Progenitor cell of endocrine pancreas (in vitro differentiated cells): Measurements from ENCODE around the gene CGB2. TPM values are rescaled to one million over a fixed set of nuclear protein-coding genes. Genes with fewer than 3 reads are reported as not detected.
"Not testable (repeated sequence)": the region's sequence is repeated elsewhere in the genome, so short reads cannot be mapped to it uniquely, and the experiment has no call there.

Source experiments
- DNase-seq: peaks from one replicate; pipeline ENCODE4 v3.0.0; 2021; ENCODE audit warnings: low spot score; ENCODE audit not compliant: unreplicated experiment
- H3K27ac Mint-ChIP-seq: 2 replicates; pipeline ENCODE4 v1.8.0; 2021; ENCODE audit warnings: mild to moderate bottlenecking, moderate library complexity, mixed read lengths
- H3K27me3 Mint-ChIP-seq: 2 replicates; pipeline ENCODE4 v1.8.0; 2021; ENCODE audit warnings: mixed read lengths
- H3K36me3 Mint-ChIP-seq: 2 replicates; pipeline ENCODE4 v1.8.0; 2022; ENCODE audit warnings: mixed read lengths; ENCODE audit not compliant: insufficient read depth
- H3K4me1 Mint-ChIP-seq: 2 replicates; pipeline ENCODE4 v1.8.0; 2021; ENCODE audit warnings: low read depth, mixed read lengths
- H3K4me3 Mint-ChIP-seq: 2 replicates; pipeline ENCODE4 v1.8.0; 2021; ENCODE audit warnings: low read depth, mild to moderate bottlenecking, moderate library complexity, mixed read lengths
- H3K9me3 Mint-ChIP-seq: 2 replicates; pipeline ENCODE4 v1.8.0; 2021; ENCODE audit warnings: low read depth, mixed read lengths
- total RNA-seq: library from RNA; stranded (reverse); gene quantifications from 2 replicates; pipeline ENCODE4 v1.2.1, GENCODE V29; 2021
- TF ChIP-seq, protein P1 (sequence below): fragments of 200-600 bp; sonication (generic); IDR thresholded peaks from one replicate; pipeline ENCODE4 v1.5.0; 2021; ENCODE audit warnings: antibody characterized with exemption, mild to moderate bottlenecking; ENCODE audit not compliant: unreplicated experiment

CGB2 gene
- total RNA-seq, 1 donor from 2014 or later: not detected

DNA sequence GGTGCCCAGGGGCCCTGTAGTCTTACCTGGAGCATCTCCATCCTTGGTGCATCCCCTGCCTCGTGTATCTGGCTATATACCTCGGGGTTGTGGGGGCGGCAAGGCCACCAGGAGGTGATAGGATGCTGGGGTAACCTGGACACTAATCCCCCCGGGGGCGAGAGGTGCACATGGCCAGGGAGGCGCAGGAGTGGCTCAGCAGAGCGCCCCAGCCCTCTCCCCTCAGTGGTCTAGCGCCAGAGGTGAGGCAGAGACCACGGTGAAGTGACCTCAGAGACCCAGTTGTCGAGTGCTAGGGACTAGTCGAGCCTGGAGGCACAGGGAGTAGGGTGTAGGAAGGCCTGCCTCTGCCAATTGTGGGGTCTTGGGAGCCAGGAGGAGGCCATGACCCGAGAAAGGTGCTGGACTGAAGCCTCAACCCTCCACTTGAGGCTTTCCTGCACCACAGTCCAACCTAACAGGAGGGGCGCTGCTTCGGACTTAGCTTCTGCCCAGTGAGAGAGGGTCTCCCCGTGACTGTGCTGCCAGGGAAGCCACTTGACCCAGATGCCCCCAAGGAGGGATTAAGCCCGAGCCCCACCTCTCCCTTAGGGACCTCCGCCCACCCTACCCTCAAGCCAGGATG, 14.5 kb upstream of the CGB2 start, which contains the start of gene LHB:
Gene LHB (minus strand): TSS at position 51 of the 625 bp plus-strand sequence. CDS start 10 bp downstream, at position 41.
- H3K9me3 Mint-ChIP-seq: no peaks in the 10 kb centered on the region
- no peak for DNase-seq
- TF ChIP-seq, protein P1, sequence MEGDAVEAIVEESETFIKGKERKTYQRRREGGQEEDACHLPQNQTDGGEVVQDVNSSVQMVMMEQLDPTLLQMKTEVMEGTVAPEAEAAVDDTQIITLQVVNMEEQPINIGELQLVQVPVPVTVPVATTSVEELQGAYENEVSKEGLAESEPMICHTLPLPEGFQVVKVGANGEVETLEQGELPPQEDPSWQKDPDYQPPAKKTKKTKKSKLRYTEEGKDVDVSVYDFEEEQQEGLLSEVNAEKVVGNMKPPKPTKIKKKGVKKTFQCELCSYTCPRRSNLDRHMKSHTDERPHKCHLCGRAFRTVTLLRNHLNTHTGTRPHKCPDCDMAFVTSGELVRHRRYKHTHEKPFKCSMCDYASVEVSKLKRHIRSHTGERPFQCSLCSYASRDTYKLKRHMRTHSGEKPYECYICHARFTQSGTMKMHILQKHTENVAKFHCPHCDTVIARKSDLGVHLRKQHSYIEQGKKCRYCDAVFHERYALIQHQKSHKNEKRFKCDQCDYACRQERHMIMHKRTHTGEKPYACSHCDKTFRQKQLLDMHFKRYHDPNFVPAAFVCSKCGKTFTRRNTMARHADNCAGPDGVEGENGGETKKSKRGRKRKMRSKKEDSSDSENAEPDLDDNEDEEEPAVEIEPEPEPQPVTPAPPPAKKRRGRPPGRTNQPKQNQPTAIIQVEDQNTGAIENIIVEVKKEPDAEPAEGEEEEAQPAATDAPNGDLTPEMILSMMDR: no peak
- H3K4me1 Mint-ChIP-seq: peaks cover 3% of the 10 kb centered on the region
- no peak within 1 kb of the TSS for H3K27ac Mint-ChIP-seq
- H3K36me3 Mint-ChIP-seq: peaks cover 13% of the 10 kb centered on the region
- H3K27me3 Mint-ChIP-seq: peaks cover 42% of the 10 kb centered on the region
- peak within 1 kb of the TSS; percentile 35 for H3K4me3 Mint-ChIP-seq

DNA sequence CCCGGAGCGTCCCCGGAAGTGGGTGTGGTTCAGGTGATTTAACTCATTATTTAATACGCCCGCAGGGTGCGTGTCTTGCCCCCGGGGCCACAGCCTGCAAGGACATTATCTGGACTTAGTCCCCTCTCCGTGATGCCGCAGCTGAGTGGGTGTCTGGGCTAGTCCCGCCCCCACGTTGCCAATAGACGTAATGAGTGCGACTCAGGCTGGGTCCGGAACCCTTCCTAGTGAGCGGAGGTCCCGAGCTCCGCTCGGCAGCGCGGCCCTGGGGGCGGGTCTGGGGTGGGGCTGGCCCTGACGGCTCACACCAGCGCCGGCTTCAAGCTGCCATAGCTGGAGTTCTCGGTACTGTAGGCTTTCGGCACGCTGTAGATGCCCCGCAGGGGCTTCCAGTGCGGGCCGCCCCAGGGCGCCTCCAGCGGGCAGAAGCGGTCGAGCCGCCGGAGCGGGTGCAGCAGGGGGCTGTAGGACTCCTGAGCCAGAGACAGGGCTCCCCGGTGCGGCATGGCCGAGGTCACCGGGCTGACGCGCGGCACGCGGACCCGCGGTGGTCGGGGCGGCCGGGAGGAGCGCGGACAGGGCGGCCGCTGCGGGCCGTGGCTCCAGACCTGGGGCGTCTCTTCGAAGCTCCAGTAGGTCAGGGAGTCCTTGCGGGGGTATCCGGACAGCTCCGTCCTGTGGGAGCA, 13.9 kb upstream of the CGB2 start:
- TF ChIP-seq, protein P1: peak; percentile 66
- H3K9me3 Mint-ChIP-seq: no peaks in the 10 kb centered on the region
- H3K27me3 Mint-ChIP-seq: peaks cover 45% of the 10 kb centered on the region
- H3K27ac Mint-ChIP-seq: no peak overlapping the region
- DNase-seq: peak; percentile 59
- H3K4me1 Mint-ChIP-seq: peaks cover 3% of the 10 kb centered on the region
- peak overlapping the region; percentile 35 for H3K4me3 Mint-ChIP-seq
- peaks cover 13% of the 10 kb centered on the region for H3K36me3 Mint-ChIP-seq

GRCh38 chr19:49018388-49019241, 13.1 kb upstream of the CGB2 start:
- H3K4me1 Mint-ChIP-seq, H3K9me3 Mint-ChIP-seq, DNase-seq, H3K4me3 Mint-ChIP-seq: not testable (repeated sequence)
- Mint-ChIP-seq H3K27me3 (peaks cover 45% of the 10 kb centered on the region), H3K27ac (peak overlapping the region; percentile 65), H3K36me3 (peaks cover 13% of the 10 kb centered on the region)

GRCh38 chr19:49019242-49019932, 12.3 kb upstream of the CGB2 start:
- H3K27me3 Mint-ChIP-seq: peaks cover 45% of the 10 kb centered on the region
- peak overlapping the region; percentile 65 for H3K27ac Mint-ChIP-seq
- no peaks in the 10 kb centered on the region for H3K9me3 Mint-ChIP-seq

GRCh38 chr19:49020342-49020741, 11.3 kb upstream of the CGB2 start:
- Mint-ChIP-seq H3K27me3 (peaks cover 49% of the 10 kb centered on the region), H3K27ac (no peak overlapping the region), H3K4me3 (no peak overlapping the region), H3K36me3 (peaks cover 7% of the 10 kb centered on the region), H3K4me1 (peaks cover 3% of the 10 kb centered on the region), H3K9me3 (no peaks in the 10 kb centered on the region)
- TF ChIP-seq, protein P1: no peak
- no peak for DNase-seq

More at GRCh38 chr19:49019242-49019932, 12.3 kb upstream of the CGB2 start:
- Mint-ChIP-seq H3K4me3 (no peak overlapping the region), H3K36me3 (peaks cover 9% of the 10 kb centered on the region), H3K4me1 (peaks cover 3% of the 10 kb centered on the region)
- TF ChIP-seq, protein P1: peak; percentile 27
- DNase-seq: no peak
